C4-2B (cell line): ENCODE results near the gene CDHR4.
A peak's percentile ranks its signal among the peaks of the same experiment; 100 is the strongest.

Experiments
- H3K27ac ChIP-seq: fragments of 450-650 bp; 2 replicates; pipeline ENCODE4 v1.5.1; 2017
- ZFX ChIP-seq: fragments of 450-650 bp; IDR thresholded peaks from 2 replicates; pipeline ENCODE4 v1.6.1; 2017
- TF ChIP-seq, protein P1 (sequence below): fragments of 450-650 bp; conservative IDR thresholded peaks from 2 replicates; pipeline ENCODE4 v1.5.1; 2017; ENCODE audit warnings: mild to moderate bottlenecking

The CDHR4 gene

GRCh38 chr3:49806850-49807249, 7.2 kb upstream of the CDHR4 start:
- H3K27ac ChIP-seq = no peak overlapping the region
- TF ChIP-seq, protein P1, sequence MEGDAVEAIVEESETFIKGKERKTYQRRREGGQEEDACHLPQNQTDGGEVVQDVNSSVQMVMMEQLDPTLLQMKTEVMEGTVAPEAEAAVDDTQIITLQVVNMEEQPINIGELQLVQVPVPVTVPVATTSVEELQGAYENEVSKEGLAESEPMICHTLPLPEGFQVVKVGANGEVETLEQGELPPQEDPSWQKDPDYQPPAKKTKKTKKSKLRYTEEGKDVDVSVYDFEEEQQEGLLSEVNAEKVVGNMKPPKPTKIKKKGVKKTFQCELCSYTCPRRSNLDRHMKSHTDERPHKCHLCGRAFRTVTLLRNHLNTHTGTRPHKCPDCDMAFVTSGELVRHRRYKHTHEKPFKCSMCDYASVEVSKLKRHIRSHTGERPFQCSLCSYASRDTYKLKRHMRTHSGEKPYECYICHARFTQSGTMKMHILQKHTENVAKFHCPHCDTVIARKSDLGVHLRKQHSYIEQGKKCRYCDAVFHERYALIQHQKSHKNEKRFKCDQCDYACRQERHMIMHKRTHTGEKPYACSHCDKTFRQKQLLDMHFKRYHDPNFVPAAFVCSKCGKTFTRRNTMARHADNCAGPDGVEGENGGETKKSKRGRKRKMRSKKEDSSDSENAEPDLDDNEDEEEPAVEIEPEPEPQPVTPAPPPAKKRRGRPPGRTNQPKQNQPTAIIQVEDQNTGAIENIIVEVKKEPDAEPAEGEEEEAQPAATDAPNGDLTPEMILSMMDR = no peak
- no peak for TF ChIP-seq ZFX

DNA sequence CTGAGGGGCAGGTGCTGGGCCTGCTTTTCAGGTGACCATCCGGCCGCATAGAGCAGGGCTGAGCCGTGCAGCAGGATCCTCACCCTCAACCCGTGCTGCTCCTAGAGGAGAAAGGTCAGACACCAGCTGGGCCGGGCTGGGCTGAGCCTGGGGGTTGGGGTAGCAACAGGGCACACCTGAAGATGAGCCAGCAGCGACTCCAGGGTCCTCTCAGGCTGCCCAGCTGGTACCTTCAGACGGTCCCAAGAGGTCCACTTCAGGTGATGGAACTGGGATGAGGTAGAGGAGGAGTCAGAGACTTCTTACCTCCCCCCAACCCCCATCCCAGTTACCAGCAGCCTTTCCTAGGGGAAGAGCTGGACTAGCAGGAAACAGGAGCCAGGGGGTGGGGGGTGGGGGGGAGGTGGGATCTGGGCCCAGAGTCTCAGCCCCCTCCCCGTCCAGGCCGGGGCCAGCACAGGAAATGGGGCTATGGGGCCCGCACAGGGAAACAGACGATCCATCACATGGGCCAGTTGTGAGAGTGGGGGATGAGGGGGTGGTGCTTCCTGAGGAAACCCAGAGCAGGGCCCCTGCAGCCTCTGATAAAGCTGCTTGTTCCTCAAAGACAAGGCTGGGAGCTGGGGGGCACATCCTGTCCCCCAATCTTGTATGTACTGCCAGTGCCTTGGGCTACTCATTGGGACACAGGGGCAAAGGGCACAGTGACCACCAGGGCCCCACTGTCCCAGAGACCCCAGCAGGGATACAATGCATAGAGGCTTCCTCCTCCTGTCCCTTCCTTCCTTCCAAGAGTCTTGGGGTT, 6.4 kb upstream of the CDHR4 start:
- peak overlapping the region; percentile 62 for H3K27ac ChIP-seq
- TF ChIP-seq ZFX = no peak
- TF ChIP-seq, protein P1 = no peak

GRCh38 chr3:49805367-49805782, 5.7 kb upstream of the CDHR4 start:
- TF ChIP-seq, protein P1 = no peak
- no peak for TF ChIP-seq ZFX
- H3K27ac ChIP-seq = peak overlapping the region; percentile 62

DNA sequence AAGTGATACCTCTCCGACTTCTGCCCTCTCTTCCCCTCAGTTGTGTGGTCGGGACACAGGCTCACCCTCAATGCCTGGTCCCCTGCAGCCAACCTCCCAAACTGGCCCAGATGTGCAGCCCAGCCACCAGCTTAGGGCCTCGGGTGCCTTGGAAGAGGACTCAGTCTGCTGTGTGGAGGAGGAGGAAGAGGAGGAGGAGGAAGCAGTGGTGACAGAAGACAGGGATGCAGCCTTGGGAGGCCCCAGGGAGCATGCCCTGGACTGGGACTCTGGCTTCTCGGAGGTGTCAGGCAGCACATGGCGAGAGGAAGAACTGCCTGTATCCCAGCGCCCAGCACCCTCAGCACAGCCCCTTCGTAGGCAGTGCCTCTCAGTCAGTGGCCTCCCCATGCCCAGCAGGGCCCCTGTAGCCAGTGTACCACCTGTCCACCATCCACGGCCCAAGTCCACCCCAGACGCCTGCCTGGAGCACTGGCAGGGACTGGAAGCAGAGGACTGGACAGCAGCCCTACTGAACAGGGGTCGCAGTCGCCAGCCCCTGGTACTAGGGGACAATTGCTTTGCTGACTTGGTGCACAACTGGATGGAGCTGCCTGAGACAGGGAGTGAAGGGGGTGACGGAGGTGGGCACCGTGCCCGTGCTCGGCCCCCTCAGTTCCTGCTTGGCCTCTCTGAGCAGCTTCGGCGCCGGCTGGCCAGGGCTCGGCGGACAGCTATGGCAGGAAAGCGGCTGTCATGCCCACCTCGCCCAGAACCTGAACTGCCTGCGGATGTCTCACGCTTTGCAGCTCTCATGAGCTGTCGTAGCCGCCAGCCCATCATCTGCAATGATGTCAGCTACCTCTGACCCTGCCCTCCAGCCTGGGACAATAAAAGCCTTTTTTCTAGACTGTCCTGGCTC, 4.7 kb upstream of the CDHR4 start:
- no peak for TF ChIP-seq ZFX
- TF ChIP-seq, protein P1 = no peak
- H3K27ac ChIP-seq = no peak overlapping the region; the same call in 1 of the 2 replicates

GRCh38 chr3:49803465-49804140, 3.9 kb upstream of the CDHR4 start:
- H3K27ac ChIP-seq = no peak overlapping the region
- TF ChIP-seq, protein P1 = no peak

- TF ChIP-seq, protein P1 = peak; percentile 90
- TF ChIP-seq ZFX = no peak
- H3K27ac ChIP-seq = no peak within 1 kb of the TSS
These were observed 3.2 kb upstream of the CDHR4 start, which contains the start of gene INKA1 for GRCh38 chr3:49802719-49803464. INKA1 (plus strand) TSS chr3:49803261; CDS start chr3:49803393, 132 bp downstream.
